Measurements from ENCODE around the gene GPR18.
"Not testable (repeated sequence)": the region's sequence is repeated elsewhere in the genome, so short reads cannot be mapped to it uniquely, and the experiment has no call there.

GPR18 gene

DNA sequence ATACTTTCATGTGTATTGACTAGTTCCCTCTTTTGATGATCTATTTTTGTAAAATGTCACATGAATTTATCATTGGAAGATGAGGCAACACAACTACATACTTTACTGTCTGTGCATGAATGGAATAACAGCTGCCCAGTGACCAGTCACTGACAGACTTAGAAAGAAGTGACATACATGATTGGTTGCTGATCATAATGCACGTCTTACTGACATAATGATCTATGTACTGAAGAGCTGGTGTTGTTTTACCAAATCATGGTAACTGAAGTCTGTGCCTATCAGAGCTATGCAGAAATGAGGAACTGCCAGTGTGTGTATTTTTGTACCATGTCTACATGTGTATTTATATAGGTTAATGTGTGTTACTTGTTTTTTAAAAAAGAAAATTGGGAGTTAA is 26.5 kb downstream of the GPR18 start:
- Histone ChIP-seq H3K18ac (ENCODE audit: low read length) (no peak overlapping the region), H4K5ac (ENCODE audit: low read length) (no peak overlapping the region), H4K8ac (ENCODE audit: low read depth, low read length) (no peak overlapping the region), H3K4me2 (ENCODE audit: low read length) (no peak overlapping the region), H3K9ac (ENCODE audit: low read length) (no peak overlapping the region), H2AK5ac (ENCODE audit: low read length) (no peak overlapping the region), H3K23ac (ENCODE audit: low read length) (no peak overlapping the region), H2BK120ac (ENCODE audit: low read depth, low read length) (no peak overlapping the region), H2BK15ac (replicated peaks; ENCODE audit: low read depth) (no peak overlapping the region), H2BK5ac (ENCODE audit: low read length) (no peak overlapping the region), H3K4me3 (ENCODE audit: low read length) (no peak overlapping the region), H3K36me3 (ENCODE audit: control insufficient read depth, insufficient read depth, low read length) (no peaks in the 10 kb centered on the region), H3K27ac (ENCODE audit: low read depth, low read length) (no peak overlapping the region), H3K4ac (ENCODE audit: low read depth, low read length) (no peak overlapping the region), H3K27me3 (ENCODE audit: insufficient read depth, low read length, poor library complexity) (no peaks in the 10 kb centered on the region), H3K79me1 (ENCODE audit: low read length) (peaks cover 13% of the 10 kb centered on the region), H3K4me1 (ENCODE audit: control insufficient read depth, low read depth, low read length) (peaks cover 7% of the 10 kb centered on the region), H3K56ac (ENCODE audit: low read length) (no peak overlapping the region), H3K79me2 (ENCODE audit: control insufficient read depth, insufficient read depth, low read length) (peaks cover 17% of the 10 kb centered on the region)
- no peak for DNase-seq
- no CpG with 5 or more reads among the region's 1 CpG for WGBS (ENCODE audit: extremely low coverage, insufficient coverage, low lambda C conversion rate)

DNA sequence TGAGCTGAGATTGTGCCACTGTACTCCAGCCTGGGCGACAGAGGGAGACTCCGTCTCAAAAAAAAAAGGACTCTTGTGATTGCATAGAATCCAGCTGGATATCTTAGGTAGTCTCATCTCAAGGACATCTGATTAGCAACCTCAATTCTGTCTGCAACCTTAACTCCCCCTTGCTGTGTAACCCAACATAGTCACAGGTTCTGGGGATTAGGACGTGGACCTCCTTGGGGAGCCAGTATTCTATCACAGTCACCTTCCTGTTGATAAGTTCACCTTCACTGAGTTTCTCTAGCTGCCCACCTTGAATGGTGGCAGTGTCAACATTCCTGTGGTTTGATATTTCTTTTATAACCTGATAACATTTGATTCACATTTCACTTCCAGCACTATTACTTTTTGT is 27.2 kb downstream of the GPR18 start:
- WGBS (ENCODE audit: extremely low coverage, insufficient coverage, low lambda C conversion rate), result no CpG with 5 or more reads among the region's 3 CpGs
- H2BK5ac ChIP-seq (ENCODE audit: low read length), result no peak overlapping the region
- no peak overlapping the region for H2BK120ac ChIP-seq (ENCODE audit: low read depth, low read length)
- H3K79me1 ChIP-seq (ENCODE audit: low read length), result peaks cover 18% of the 10 kb centered on the region
- H4K5ac ChIP-seq (ENCODE audit: low read length), result no peak overlapping the region
- no peak overlapping the region for H3K23ac ChIP-seq (ENCODE audit: low read length)
- H3K56ac ChIP-seq (ENCODE audit: low read length), result no peak overlapping the region
- H3K4ac ChIP-seq (ENCODE audit: low read depth, low read length), result no peak overlapping the region
- no peaks in the 10 kb centered on the region for H3K27me3 ChIP-seq (ENCODE audit: insufficient read depth, low read length, poor library complexity)
- H3K27ac ChIP-seq (ENCODE audit: low read depth, low read length), result no peak overlapping the region
- peaks cover 21% of the 10 kb centered on the region for H3K79me2 ChIP-seq (ENCODE audit: control insufficient read depth, insufficient read depth, low read length)
- H3K36me3 ChIP-seq (ENCODE audit: control insufficient read depth, insufficient read depth, low read length), result no peaks in the 10 kb centered on the region
- no peak overlapping the region for H3K9ac ChIP-seq (ENCODE audit: low read length)
- H4K8ac ChIP-seq (ENCODE audit: low read depth, low read length), result no peak overlapping the region
- no peak overlapping the region for H2AK5ac ChIP-seq (ENCODE audit: low read length)
- no peak overlapping the region for H3K18ac ChIP-seq (ENCODE audit: low read length)
- H3K4me1 ChIP-seq (ENCODE audit: control insufficient read depth, low read depth, low read length), result peaks cover 7% of the 10 kb centered on the region
- no peak overlapping the region for H3K4me2 ChIP-seq (ENCODE audit: low read length)
- H2BK15ac ChIP-seq (replicated peaks; ENCODE audit: low read depth), result no peak overlapping the region
- H3K4me3 ChIP-seq (ENCODE audit: low read length), result no peak overlapping the region
- DNase-seq, result peak; percentile 35

DNA sequence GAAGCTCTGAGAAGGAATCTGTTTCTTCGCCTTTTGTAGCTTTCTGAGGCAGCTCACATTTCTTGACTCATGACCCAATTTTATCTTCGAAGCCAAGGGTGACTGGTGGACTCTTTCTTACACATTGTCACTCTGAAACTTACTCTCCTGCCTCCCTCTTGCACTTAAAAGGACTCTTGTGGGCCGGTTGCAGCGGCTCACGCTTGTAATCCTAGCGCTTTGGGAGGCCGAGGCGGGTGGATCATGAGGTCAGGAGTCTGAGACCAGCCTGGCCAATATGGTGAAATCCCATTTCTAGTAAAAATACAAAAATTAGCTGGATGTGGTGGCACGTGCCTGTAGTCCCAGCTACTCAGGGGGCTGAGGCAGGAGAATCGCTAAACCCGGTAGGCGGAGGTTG is 27.6 kb downstream of the GPR18 start:
- H3K23ac ChIP-seq (ENCODE audit: low read length); H3K27ac ChIP-seq (ENCODE audit: low read depth, low read length); H3K9ac ChIP-seq (ENCODE audit: low read length); H3K4me2 ChIP-seq (ENCODE audit: low read length); H3K4me1 ChIP-seq (ENCODE audit: control insufficient read depth, low read depth, low read length); H2BK5ac ChIP-seq (ENCODE audit: low read length); H4K5ac ChIP-seq (ENCODE audit: low read length); H2AK5ac ChIP-seq (ENCODE audit: low read length); H2BK120ac ChIP-seq (ENCODE audit: low read depth, low read length); H3K36me3 ChIP-seq (ENCODE audit: control insufficient read depth, insufficient read depth, low read length); H3K4me3 ChIP-seq (ENCODE audit: low read length); H4K8ac ChIP-seq (ENCODE audit: low read depth, low read length); H3K4ac ChIP-seq (ENCODE audit: low read depth, low read length); H3K27me3 ChIP-seq (ENCODE audit: insufficient read depth, low read length, poor library complexity); H3K56ac ChIP-seq (ENCODE audit: low read length); H2BK15ac ChIP-seq (replicated peaks; ENCODE audit: low read depth); DNase-seq; H3K18ac ChIP-seq (ENCODE audit: low read length): not testable (repeated sequence)
- H3K79me2 ChIP-seq (ENCODE audit: control insufficient read depth, insufficient read depth, low read length), result peaks cover 23% of the 10 kb centered on the region
- H3K79me1 ChIP-seq (ENCODE audit: low read length), result peaks cover 20% of the 10 kb centered on the region
- no CpG with 5 or more reads among the region's 12 CpGs for WGBS (ENCODE audit: extremely low coverage, insufficient coverage, low lambda C conversion rate)

DNA sequence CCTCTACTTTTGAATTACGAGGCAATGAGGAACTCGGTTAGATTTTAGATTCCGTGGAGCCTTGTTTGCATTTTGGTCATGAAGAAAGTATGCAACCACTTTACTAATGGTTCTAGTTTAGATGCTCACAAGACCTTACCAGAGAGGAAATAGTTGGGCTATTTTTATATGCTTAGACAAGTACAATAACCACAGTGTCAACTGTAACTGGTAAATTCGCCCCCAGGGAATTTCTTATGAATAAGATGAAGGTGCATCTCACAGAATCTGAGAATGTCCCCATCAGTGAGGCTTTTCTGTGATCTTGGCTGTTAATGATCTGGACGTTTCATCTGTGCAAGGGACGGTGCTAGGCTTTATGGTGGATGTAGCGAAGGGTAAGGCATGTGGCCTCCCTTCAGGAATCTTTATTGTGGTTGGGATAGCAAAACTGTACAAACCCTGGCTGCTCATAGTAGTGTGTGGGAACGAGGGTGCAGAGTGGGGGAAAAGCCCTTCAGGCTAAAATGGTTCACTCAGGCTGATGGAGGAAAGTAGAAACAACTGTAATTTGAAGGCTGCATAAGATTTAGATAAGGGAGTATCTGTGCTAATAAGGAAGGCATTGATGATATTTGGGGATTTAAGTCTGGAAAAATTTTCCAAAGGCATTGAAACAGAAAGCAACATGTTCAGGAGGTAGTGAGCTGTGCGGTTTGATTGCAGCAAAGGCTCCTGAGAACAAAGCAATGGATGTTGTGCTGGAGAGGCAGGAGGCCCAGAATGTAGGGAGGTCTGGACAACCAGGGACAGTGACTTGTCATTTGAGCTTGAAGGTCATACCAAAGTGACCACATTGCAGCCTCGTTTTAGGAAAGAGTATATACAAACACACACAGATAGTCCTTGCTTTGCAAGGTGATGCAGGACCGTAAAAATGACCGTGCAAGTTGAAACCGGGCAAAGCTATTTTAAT is 29.2 kb downstream of the GPR18 start:
- no peak overlapping the region for H3K9ac ChIP-seq (ENCODE audit: low read length)
- no peak overlapping the region for H2AK5ac ChIP-seq (ENCODE audit: low read length)
- H3K4ac ChIP-seq (ENCODE audit: low read depth, low read length), result no peak overlapping the region
- no peak overlapping the region for H2BK120ac ChIP-seq (ENCODE audit: low read depth, low read length)
- H3K4me3 ChIP-seq (ENCODE audit: low read length), result no peak overlapping the region
- no peak overlapping the region for H4K8ac ChIP-seq (ENCODE audit: low read depth, low read length)
- no peak overlapping the region for H3K56ac ChIP-seq (ENCODE audit: low read length)
- WGBS (ENCODE audit: extremely low coverage, insufficient coverage, low lambda C conversion rate), result no CpG with 5 or more reads among the region's 13 CpGs
- H3K79me1 ChIP-seq (ENCODE audit: low read length), result peaks cover 22% of the 10 kb centered on the region
- peaks cover 7% of the 10 kb centered on the region for H3K4me1 ChIP-seq (ENCODE audit: control insufficient read depth, low read depth, low read length)
- H3K79me2 ChIP-seq (ENCODE audit: control insufficient read depth, insufficient read depth, low read length), result peaks cover 28% of the 10 kb centered on the region
- no peak overlapping the region for H3K4me2 ChIP-seq (ENCODE audit: low read length)
- no peak for DNase-seq
- no peak overlapping the region for H3K23ac ChIP-seq (ENCODE audit: low read length)
- H2BK15ac ChIP-seq (replicated peaks; ENCODE audit: low read depth), result no peak overlapping the region
- H3K18ac ChIP-seq (ENCODE audit: low read length), result no peak overlapping the region
- H3K27me3 ChIP-seq (ENCODE audit: insufficient read depth, low read length, poor library complexity), result no peaks in the 10 kb centered on the region
- H3K27ac ChIP-seq (ENCODE audit: low read depth, low read length), result no peak overlapping the region
- no peaks in the 10 kb centered on the region for H3K36me3 ChIP-seq (ENCODE audit: control insufficient read depth, insufficient read depth, low read length)
- H2BK5ac ChIP-seq (ENCODE audit: low read length), result no peak overlapping the region
- H4K5ac ChIP-seq (ENCODE audit: low read length), result no peak overlapping the region

DNA sequence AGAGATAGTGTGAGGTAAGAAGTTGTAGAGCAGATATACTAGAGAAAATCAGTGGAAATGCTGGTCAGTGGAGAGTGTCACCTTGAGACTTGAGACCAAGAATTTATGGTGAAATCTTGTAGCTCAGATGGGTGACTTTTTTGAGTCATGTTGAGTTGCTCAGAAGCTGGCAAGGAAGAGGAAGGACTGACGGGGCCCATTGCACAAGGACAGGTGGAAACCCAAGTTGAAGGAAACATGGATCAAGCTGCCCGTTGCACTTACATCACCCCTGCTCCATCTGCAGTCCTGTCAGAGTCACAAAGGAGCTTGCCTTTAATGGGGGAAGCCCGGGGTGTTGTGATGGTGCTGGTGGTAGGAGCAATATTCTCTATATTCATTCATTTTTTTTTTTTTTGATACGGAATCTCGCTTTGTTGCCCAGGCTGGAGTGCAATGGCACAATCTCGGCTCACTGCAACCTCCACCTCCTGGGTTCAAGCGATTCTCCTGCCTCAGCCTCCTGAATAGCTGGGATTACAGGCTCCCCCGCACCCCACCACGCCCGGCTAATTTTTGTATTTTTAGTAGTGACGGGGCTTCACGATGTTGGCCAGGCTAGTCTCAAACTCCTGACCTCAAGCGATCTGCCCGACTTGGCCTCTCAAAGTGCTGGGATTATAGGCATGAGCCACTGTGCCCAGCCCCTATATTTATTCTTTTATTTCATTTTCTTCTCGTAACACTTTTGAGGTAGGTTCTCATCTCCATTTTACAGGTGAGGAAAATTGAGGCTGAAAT is 30.1 kb downstream of the GPR18 start:
- Histone ChIP-seq H2BK5ac (ENCODE audit: low read length) (no peak overlapping the region), H3K4me1 (ENCODE audit: control insufficient read depth, low read depth, low read length) (peaks cover 7% of the 10 kb centered on the region), H2BK120ac (ENCODE audit: low read depth, low read length) (no peak overlapping the region), H3K27me3 (ENCODE audit: insufficient read depth, low read length, poor library complexity) (no peaks in the 10 kb centered on the region), H3K4ac (ENCODE audit: low read depth, low read length) (no peak overlapping the region), H3K56ac (ENCODE audit: low read length) (no peak overlapping the region), H4K8ac (ENCODE audit: low read depth, low read length) (no peak overlapping the region), H4K5ac (ENCODE audit: low read length) (no peak overlapping the region), H3K9ac (ENCODE audit: low read length) (no peak overlapping the region), H3K79me2 (ENCODE audit: control insufficient read depth, insufficient read depth, low read length) (peaks cover 30% of the 10 kb centered on the region), H3K4me3 (ENCODE audit: low read length) (no peak overlapping the region), H2AK5ac (ENCODE audit: low read length) (no peak overlapping the region), H2BK15ac (replicated peaks; ENCODE audit: low read depth) (no peak overlapping the region), H3K4me2 (ENCODE audit: low read length) (no peak overlapping the region), H3K23ac (ENCODE audit: low read length) (no peak overlapping the region), H3K79me1 (ENCODE audit: low read length) (peaks cover 22% of the 10 kb centered on the region), H3K18ac (ENCODE audit: low read length) (no peak overlapping the region), H3K36me3 (ENCODE audit: control insufficient read depth, insufficient read depth, low read length) (no peaks in the 10 kb centered on the region), H3K27ac (ENCODE audit: low read depth, low read length) (no peak overlapping the region)
- no peak for DNase-seq
- WGBS (ENCODE audit: extremely low coverage, insufficient coverage, low lambda C conversion rate), result no CpG with 5 or more reads among the region's 15 CpGs
